NB4 (cell line): ENCODE data around the gene ARHGAP18.

Experiments used
- CTCF ChIP-seq: IDR thresholded peaks from one replicate; pipeline ENCODE4 v1.5.1; 2012; ENCODE audit warnings: low read depth, low read length
- MYC ChIP-seq: IDR thresholded peaks from 2 replicates; pipeline ENCODE4 v1.6.1; 2011; ENCODE audit warnings: low read depth, low read length
- POLR2A ChIP-seq: IDR thresholded peaks from 2 replicates; pipeline ENCODE4 v1.6.1; 2011; ENCODE audit warnings: mild to moderate bottlenecking; ENCODE audit not compliant: insufficient read length; ENCODE audit errors: extremely low read depth
- TF ChIP-seq, protein P1 (sequence below): IDR thresholded peaks from 2 replicates; pipeline ENCODE4 v1.6.1; 2011; ENCODE audit warnings: low read depth, low read length

DNA sequence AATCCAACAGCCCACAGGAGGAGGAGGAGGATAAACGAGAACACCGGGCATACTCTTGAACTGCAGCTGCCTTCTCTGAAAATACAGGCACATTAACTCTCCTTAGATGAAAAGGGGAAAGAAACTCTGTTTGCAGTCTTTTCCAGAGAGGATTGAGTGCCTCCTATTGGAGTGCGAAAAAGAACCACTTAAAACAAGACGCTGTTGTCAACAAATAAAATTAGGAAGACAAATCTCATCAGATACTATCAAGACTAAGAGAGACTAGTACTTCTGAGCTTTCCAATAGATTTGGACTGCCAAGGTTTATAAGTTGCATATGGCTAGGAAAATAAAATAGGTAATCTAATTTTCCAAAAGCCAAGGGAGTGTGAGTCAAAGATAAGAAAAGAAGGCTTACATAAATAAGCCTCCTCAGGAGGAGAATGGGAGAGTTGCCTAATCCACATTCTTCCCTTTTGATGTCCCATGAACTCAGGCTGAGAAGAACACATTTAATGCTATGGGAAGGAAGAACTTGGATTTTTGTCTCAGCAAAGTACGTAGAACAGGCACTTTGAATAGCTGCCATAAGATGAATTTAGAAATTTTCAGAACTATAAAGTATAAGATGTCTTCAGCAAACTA lies 154.7 kb downstream of the ARHGAP18 start:
- TF ChIP-seq CTCF (no peak), POLR2A (no peak), MYC (no peak)
- TF ChIP-seq, protein P1, sequence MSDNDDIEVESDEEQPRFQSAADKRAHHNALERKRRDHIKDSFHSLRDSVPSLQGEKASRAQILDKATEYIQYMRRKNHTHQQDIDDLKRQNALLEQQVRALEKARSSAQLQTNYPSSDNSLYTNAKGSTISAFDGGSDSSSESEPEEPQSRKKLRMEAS = no peak
